ENCODE measurements around the gene MYH10.

Gene MYH10

GRCh38 chr17:8602679-8603078, 27.8 kb downstream of the MYH10 start:
- no peak for DNase-seq

DNA sequence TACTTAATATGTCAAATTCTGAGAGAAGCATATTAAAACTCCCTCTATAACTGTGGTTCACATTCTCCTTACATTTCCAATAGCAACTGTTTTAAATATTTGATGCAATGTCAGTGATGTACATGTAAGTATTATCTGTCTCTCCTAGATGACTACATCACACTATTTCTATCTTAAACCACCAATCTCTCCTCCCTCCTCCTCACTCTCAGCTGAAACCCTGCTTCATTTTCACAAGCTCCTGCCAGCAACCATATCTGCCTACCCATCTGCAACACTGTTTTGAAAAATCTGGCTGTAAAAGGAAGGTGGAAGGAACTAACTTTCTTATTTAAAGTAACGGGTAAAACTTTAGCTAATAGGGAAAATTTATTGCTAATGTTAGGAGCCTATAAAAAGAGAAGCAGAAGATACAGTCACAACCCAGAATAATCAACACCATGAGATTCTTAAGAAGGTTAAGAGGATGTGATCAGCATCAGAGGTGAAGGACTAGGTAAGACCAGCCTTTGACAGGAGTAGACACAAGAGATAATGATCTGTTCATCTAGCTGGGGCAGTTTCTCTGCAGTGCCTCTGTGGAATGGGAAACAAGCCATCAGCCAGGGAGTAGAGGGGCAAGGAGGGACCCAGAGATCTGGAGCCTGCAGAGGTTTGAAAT, 31.0 kb downstream of the MYH10 start:
- DNase-seq: no peak

DNA sequence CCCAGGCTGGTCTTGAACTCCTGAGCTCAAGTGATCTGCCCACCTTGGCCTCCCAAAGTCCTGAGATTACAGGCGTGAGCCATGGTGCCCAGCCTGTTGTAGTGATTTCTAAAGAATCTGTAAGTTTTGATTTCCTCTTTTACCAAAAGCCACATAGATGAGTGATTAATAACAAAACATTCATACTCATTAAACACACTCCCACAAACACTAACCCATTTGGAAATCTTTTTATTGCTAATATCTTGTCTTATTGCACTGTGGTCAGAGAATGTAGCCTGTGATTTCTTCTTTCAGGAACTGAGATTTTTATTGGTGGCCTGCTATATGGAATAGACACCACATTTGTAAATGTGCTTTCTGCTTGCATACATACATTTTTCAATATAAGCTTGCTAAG, 31.6 kb downstream of the MYH10 start:
- DNase-seq: no peak

DNA sequence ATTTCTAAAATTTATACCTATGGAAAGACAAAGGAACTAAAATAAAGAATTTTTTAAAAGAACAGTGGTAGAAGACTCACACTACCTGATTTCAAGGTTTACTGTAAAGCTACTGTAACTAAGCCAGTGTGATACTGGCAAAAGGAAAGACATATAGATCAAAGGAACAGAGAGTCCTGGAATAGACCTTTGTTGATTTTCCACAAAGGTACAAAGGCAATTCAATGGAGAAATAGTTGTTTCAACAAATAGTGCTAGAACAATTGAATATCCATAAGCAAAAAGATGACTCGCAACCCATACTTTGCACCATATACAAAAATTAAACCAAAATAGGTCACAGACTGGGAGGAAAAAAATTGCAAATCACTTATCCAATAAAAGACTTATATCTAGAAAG, 36.7 kb downstream of the MYH10 start:
- DNase-seq: no peak

GRCh38 chr17:8593276-8593675, 37.2 kb downstream of the MYH10 start:
- no peak for DNase-seq

DNA sequence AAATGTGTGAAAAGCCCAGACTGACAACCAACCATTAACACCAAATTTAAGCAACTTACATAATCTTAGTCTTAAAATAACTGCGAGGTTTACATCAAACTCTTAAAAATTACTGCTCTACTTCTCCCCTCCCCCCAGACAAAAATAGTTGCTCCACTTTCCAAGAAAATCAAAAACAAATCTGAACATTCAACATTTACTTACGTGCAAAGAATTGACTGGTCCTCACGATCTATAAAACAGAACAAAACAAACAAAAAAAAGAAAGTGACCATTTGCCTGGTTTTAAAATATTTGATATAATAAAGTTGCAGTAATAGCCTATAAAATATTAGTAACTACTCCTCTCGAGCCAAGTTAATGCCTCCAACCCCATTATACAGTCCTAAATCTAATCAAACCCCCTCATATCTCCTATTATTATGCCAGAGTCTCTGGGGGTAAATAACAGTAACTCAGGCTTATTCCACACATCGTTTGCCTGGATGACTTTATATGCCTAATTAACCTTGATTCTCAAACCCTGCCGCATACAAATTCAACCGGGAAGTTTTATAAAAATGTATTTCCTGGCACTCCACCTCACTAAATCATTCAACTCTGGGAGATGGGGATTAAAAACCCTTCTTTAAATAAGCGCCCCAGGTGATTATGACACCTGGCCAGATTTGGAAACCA, 41.5 kb downstream of the MYH10 start:
- DNase-seq: no peak

DNA sequence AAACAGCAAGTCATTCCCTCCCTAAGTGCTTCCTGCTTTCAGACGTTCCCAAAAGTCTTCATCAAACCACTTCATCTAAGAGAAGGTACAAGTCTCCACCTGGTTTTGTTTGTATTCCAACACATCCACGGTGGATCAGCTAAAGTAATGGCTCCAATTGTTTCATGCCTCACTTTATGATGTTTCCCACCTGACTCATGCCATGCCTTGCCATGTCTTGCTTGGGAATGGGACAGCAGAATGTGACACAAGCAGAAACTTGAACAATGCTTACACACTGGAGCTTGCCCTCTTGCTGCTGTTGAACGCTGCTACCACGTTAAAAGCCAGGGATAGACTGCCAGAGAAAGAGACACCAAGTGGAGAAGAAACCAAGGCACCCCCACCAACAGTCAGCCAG, 43.8 kb downstream of the MYH10 start:
- DNase-seq: no peak

GRCh38 chr17:8585911-8586310, 44.6 kb downstream of the MYH10 start:
- no peak for DNase-seq

GRCh38 chr17:8583954-8584353, 46.6 kb downstream of the MYH10 start:
- no peak for DNase-seq

- DNase-seq: no peak
Observed at GRCh38 chr17:8580952-8581658, 49.4 kb downstream of the MYH10 start.

DNA sequence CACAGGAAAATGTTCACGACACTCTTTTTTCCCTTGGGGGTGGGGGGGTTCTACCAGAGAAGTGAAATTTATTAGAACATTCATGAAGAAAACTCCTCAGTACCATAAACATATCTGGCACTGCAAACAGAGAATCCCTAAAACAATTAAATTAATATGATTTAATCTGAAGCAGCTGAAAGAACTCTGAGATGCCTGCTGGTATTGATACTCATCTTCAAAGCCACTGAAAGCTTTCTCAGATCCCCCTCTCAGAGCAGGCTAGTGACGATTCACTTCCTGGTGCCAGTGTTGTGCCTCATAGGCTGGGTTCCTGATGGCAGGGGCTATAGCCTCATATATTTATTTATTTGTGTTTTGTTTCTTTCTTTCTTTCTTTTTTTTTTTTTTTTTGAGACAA, 52.7 kb downstream of the MYH10 start:
- no peak for DNase-seq

GRCh38 chr17:8576559-8577294, 53.8 kb downstream of the MYH10 start:
- DNase-seq: no peak

DNA sequence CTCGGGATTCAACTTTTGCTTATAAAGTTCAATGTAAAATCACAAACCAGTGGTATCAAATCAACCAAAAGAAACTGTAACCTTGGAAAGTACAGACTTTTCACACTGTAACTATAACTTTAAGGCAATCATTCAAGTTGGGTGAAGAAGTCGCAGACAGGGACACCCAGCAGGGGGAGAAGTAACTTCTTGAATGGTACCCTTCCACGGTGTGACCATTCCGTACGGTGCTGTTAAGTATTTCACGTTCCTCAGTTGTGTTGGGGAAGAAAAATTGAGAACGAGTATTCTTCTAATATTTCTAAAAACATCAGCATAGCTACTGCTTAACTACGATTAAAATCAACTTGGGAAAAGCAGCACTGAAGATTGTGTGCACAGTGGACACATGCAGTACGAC, 55.8 kb downstream of the MYH10 start:
- DNase-seq: no peak

- no peak for DNase-seq
Observed at GRCh38 chr17:8572764-8573163, 57.8 kb downstream of the MYH10 start.

GRCh38 chr17:8563981-8564602, 66.4 kb downstream of the MYH10 start:
- DNase-seq: no peak

GRCh38 chr17:8563024-8563776, 67.3 kb downstream of the MYH10 start:
- DNase-seq: no peak

GRCh38 chr17:8558144-8558543, 72.4 kb downstream of the MYH10 start:
- no peak for DNase-seq

- DNase-seq: no peak
Observed at GRCh38 chr17:8557176-8557806, 73.2 kb downstream of the MYH10 start.

DNA sequence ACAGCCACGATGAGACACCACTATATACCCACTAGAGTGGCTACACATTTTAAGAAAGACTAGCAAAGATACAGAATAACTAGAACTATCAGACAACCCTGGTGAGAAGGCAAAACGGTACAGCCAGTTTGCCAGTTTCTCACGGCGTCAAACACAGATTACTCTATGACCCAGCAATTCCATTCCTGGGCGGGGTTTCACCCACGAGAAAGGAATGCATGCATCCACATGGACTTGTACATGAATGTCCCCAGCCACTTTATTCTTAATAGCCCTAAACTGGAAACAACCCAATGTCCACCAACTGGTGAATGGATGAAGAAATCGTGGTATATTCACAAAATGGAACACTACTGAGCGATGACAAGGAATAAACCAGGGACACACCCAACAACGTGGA, 74.5 kb downstream of the MYH10 start:
- DNase-seq: no peak

DNA sequence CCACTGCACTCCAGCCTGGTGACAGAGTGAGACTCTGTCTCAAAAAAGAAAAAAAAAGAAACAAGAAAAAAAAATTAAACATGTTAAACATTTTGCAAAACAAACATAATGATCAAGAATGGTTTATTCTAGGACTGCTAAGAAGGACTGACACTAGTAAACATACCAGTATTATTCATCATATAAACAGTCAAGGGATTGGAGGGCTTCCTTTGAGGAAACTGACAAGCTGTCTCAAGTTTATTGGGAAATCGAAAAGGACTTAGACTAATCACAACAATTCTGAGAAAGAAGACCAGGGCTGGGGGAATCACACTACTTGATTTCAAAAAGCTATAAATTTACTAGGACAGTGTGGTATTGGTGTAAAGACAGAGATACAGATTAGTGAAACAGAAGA, 75.5 kb downstream of the MYH10 start:
- no peak for DNase-seq

GRCh38 chr17:8552577-8553320, 77.8 kb downstream of the MYH10 start:
- no peak for DNase-seq
